Measurements from ENCODE around the gene RUNX3.

The RUNX3 gene

DNA sequence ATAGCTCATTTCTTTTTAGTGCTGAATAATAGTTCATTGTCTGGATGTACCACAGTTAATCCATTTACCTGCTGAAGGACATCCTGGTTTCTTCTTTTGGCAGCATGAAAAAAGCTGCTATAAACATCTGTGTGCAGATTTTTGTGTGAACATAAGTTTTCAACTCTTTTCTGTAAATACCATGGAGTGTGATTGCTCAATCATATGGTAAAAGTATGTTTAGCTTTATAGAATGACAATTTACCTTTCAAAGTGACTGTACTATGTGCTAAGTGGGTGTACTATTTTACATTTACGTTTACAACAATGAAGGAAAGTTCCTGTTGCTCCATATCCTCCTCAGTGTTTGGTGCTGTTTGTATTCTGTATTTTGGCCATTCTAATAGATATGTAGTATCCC lies 49.0 kb downstream of the RUNX3 start:
- DNase-seq (ENCODE audit: low spot score) = no peak

- DNase-seq (ENCODE audit: low spot score) = no peak
Measured at GRCh38 chr1:24878775-24879742, 51.0 kb downstream of the RUNX3 start.

GRCh38 chr1:24878045-24878444 lies 52.0 kb downstream of the RUNX3 start:
- DNase-seq (ENCODE audit: low spot score) = no peak

- DNase-seq (ENCODE audit: low spot score) = no peak
Measured at GRCh38 chr1:24875991-24876506, 54.0 kb downstream of the RUNX3 start.

DNA sequence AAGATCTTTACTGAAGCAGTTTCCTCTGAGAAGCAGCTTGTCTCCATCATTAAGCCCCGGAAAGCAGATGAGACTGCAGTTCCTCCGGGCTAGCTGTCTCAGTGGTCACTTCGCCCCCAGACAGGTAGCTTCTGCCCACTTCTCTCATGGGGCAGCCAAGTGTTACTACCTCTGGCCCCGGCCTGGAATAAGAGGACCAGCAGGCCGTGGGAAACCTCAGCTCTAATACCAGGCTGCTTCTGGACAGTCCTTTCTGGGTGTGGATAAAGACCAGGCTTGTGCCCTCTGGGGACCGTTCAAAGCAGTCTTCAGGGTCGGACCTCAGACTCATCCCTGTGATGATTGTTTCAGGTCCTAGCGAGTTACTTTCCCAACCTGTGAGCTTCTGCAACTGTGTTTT lies 54.8 kb downstream of the RUNX3 start:
- DNase-seq (ENCODE audit: low spot score) = no peak

DNA sequence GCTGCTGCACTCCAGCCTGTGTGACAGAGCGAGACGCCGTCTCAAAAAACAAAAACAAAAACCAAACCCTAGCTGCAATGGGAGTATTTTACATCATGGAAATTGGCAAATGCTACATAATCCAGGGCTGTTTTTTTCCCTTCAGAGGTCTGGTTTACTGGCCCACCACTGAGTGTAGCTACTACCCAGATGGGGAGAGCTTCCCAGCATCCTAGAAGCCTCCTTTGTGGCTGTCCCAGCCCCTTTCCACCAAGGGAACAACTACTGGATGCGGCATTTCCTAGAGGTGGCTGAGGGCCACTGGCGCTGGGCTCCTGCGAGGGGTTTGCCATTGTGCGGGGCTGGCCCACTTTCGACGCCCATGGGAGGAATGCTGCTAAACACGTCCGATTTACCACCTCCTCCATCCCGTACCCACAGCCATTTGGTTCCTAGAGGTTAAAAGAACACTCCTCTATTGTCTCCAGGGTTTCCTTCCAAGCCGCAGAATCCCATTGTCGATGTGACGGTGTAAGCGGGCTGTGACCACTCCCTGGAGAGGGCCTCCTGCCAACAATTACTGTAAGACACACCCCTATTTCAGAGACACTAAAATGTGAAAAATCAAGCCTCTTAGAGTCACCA lies 55.4 kb downstream of the RUNX3 start:
- no peak for DNase-seq (ENCODE audit: low spot score)

GRCh38 chr1:24874056-24874455 lies 56.0 kb downstream of the RUNX3 start:
- no peak for DNase-seq (ENCODE audit: low spot score)

DNA sequence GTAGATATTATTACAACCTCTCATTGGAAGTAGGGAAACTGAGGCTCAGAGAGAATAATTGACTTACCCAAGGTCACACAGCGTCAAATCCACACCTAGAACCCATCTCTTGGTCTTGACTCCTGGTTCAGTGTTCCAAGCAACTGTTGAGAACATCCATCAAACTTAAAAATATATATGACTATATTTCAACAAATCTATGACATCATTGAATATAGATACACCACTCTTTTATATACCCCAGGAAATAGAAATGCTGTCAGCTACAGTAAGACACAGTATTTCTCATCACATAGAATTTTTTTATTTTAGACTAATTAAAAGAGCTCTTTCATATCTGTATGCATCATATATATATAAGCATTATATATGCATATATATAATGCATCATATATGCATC lies 56.9 kb downstream of the RUNX3 start:
- no peak for DNase-seq (ENCODE audit: low spot score)

GRCh38 chr1:24872061-24872850 lies 57.8 kb downstream of the RUNX3 start:
- DNase-seq (ENCODE audit: low spot score) = no peak

- DNase-seq (ENCODE audit: low spot score) = no peak
Measured at GRCh38 chr1:24871306-24871901, 58.7 kb downstream of the RUNX3 start.

DNA sequence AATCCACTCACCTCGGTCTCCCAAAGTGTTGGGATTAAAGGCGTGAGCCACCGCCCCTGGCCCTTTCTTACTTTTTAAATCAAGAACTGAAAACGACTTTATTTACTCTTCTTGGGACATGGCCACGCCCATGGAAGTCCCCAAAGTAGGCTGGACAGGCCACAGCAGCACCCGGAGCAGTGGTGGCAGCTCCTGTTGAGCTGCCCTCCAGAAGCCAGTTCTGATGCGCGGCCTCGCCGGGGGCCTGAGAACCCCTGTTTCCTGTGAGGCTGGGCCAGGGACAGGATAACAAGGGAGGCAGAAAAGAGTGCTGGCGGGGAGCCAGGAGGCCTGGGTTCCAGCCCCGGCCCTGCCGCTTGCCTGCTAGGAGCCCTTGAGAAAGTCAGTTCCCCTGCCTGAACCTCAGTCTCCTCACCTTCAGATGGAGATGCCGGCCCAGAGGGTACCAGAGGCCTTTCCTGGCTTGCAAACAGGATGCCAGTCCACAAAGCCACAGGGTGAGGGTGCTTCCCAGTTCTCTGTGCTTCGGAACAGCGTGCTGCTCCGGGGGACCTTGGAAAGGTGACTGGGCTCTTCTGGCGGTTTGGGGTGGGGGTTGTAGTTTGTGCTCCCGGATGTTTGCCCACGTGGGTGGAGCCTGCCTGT lies 59.4 kb downstream of the RUNX3 start:
- DNase-seq (ENCODE audit: low spot score) = no peak

- DNase-seq (ENCODE audit: low spot score) = no peak
Measured at GRCh38 chr1:24868016-24868875, 61.8 kb downstream of the RUNX3 start.

DNA sequence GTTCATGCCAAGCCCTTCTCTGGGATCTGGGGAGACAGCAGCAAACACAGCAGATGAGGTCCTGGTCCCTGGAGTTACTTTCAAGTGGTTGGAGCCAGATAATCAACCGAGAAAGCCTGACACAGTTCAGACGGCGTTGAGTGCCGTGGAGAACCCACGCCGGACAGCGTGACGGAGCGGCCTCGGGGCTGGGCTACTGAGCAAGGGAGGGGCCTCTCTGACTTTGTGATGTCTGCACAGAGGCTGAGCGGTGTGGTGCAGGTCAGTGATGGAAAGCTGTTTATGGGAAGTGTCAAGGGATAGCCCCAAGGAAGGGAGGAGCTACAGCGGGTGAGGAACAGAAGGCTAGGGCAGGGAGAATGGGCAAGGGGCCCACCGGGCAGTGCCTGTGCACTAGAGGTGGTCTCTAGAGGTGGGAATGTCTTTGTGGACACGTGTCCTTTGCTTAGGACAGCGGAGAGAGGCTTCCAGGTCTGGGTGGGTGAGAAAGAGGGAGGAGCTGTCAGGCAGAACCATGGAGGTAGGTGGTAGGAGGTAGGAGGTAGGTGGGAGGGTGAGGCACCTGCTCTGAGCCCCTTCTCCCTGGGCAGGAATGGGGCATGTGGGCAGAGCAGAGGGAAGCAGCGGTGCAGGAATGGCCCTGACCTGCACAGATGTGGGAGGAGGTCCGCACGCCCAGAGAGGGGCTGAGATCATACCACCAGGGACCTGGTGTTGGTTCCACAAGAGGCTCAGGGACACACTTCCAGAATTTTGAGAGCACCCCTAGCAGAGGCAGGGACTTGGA lies 62.8 kb downstream of the RUNX3 start:
- no peak for DNase-seq (ENCODE audit: low spot score)

- no peak for DNase-seq (ENCODE audit: low spot score)
Measured at GRCh38 chr1:24866211-24867083, 63.6 kb downstream of the RUNX3 start.

DNA sequence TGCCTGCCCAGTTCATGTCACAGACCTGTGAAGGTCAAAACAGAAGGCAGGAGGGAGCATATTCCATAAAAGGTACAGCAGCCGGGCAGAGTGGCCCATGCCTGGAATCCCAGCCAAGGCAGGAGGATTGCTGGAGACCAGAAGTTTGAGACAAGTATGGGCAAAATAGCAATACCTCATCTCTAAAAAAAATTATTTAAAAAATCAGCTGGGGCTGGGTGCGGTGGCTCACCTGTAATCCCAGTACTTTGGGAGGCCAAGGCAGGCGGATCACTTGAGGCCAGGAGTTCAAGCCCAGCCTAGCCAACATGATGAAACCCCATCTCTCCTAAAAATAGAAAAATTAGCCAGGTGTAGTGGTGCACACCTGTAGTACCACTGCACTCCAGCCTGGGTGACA lies 64.5 kb downstream of the RUNX3 start:
- no peak for DNase-seq (ENCODE audit: low spot score)

DNA sequence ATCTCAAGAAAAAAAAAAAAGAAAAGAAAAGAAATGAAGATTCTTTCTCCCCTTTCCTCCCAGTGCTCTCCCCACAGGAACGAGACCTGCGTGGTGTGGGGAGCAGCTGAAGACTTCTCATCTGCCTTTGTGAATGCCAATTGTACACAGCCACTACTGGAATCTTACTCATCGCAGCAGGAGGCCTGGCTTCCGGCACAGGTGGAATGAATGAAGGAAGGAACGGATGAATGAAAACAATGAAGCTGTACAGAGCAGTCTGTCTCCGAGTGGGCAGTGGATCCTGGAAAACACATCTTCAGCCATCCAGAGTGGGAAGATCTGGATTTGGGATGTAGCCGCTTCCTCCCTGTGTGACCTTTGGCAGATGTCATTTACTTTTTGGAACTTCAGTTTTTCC lies 64.9 kb downstream of the RUNX3 start:
- DNase-seq (ENCODE audit: low spot score) = no peak

GRCh38 chr1:24864370-24864777 lies 65.7 kb downstream of the RUNX3 start:
- no peak for DNase-seq (ENCODE audit: low spot score)

- DNase-seq (ENCODE audit: low spot score) = no peak
Measured at GRCh38 chr1:24862775-24863483, 67.1 kb downstream of the RUNX3 start.

Data from cerebellar cortex (tissue), 1 donor.